ENCODE results near the gene CTDSP2.
"Not testable (repeated sequence)": the region's sequence is repeated elsewhere in the genome, so short reads cannot be mapped to it uniquely, and the experiment has no call there.

The CTDSP2 gene

DNA sequence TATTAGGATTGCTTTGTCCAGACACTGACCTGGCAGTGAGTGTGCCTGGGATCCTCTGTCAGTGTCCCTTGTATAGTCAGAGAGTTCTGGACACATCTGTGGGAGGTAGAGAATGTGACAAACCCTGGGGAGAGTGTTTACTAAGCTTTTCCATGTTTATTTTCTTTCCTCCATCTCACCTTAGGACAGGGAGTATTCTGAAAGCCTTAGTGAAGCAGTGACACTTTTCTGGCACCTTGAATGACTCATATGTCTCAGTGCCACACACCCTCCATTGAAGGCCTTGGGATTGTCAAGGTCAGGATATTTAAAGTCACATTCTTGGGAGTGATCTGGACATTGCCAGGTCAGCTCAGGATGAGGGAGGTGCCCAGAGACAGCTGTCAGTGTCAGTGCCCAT is 34.9 kb upstream of the CTDSP2 start:
- DNase-seq (ENCODE audit: low spot score), result no peak

DNA sequence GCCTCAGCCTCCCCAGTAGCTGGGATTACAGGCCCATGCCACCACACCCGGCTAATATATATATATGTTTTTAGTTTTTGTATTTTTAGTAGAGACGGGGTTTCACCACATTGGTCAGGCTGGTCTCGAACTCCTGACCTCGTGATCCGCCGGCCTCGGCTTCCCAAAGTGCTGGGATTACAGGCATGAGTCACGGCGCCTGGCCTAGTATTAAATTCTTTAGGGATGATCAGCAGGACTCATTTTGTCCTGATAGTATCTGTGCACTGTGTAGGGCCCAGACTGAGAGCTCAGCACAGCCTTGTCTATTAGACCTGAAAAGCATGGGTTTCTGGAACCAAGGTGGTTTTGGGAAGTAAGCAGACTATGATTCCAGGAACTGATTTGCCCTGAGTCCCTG is 34.5 kb upstream of the CTDSP2 start:
- not testable (repeated sequence) for DNase-seq (ENCODE audit: low spot score)

GRCh38 chr12:57877876-57878275 is 31.3 kb upstream of the CTDSP2 start:
- DNase-seq (ENCODE audit: low spot score), result no peak

DNA sequence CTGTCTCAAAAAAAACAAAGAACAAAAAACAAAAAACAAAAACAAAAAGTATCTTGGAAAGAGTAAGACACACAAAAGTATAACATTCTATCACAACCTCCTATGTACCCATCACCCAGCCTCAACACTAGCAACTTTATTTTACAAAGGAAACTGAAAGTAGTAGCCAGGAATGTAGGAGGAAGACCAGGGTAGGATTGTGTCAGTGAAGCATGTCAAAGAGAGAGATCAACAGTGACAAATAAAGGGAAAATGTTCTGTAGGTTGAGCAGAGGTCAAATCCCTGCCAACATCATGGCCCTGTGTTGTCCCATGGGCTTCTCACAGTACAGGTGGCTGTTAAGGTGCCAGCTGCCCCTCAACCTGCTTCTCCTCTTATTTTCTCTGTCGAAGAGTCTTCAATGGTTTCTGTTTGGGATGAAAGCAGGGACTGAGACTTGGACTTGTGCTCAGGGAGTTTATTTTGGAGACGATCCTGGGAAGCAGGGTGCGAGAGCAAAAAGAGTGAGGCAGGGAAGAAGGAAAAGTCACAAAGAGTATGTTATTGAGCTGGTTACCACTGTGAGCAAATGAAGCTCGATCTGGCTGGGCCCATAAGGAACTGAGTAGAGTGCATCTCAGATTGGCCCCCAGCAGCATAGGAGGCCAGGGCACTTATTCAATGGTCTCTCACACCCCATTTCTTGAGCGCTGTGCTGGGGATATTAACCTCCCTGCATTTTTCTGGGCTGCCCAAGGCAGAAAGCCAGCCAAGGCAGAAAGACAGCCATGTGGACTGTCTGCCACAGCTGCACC is 29.4 kb upstream of the CTDSP2 start:
- DNase-seq (ENCODE audit: low spot score), result no peak

DNA sequence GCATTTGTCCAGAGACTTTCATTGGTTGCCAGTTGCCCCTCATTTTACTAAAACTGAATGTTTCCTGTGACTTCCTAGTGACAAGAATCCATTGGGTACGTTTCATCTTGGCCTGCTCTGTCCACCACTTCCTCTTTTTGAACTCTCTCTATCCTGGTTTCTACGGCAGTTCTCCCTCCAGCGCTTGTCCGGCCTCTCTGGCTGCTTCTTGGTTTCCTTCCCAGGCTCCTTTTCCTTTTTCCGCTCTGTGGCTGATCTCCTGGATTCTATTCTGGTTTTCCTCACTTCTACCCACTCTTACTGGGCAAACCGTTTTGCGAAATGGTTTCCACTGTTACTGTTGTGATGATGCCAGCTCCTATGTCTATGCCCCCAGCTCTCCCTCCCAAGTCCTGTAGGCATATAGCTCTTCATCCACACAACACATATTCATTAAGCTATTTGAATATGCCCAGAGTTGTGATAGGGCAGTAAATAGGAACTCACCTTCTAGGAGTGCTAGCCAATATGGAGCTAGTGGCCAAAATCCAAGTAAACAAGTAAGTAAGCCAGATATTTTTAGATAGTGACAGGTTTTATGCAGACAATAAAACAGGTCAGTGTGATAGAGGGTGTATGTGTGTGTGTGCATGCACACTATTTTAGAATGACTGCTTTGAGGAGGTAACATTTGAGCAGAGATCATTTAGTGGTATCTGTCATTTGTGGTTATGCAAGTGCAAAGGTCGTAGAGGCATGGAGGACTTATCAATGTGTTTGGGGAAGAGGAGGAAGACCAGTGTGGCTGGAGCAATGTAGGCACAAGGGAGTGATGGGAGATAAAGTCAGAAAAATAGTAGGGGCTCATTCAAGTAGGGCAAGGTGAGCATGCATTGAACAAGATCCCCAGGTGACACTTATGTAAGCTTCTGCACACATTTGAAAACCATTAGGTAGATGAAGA is 27.9 kb upstream of the CTDSP2 start:
- no peak for DNase-seq (ENCODE audit: low spot score)

- no peak for DNase-seq (ENCODE audit: low spot score)
Observed at GRCh38 chr12:57872362-57872761, 25.8 kb upstream of the CTDSP2 start.

GRCh38 chr12:57869927-57870318 is 23.4 kb upstream of the CTDSP2 start:
- no peak for DNase-seq (ENCODE audit: low spot score)

- no peak for DNase-seq (ENCODE audit: low spot score)
Observed at GRCh38 chr12:57869298-57869926, 22.9 kb upstream of the CTDSP2 start.

DNA sequence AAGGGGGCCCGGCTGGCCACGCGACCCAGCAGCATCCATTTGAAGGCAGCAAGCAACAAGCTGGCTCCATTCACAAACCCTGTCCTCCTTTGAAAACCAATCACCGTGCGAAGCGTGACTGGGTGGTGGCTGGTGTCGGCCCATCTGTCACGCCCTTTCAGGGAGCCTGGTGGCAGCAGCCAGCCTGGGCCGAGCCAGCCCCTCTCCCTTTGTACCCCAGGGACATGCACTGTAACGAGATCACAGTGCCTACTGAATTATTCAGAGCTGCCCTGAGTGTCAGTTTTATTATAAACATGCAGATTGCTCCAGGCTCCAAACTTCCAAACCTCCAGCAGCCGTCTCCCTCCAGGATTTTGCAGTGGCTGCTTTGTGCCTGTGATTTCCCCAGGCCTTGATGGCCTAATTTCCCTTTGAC is 22.3 kb upstream of the CTDSP2 start:
- no peak for DNase-seq (ENCODE audit: low spot score)

DNA sequence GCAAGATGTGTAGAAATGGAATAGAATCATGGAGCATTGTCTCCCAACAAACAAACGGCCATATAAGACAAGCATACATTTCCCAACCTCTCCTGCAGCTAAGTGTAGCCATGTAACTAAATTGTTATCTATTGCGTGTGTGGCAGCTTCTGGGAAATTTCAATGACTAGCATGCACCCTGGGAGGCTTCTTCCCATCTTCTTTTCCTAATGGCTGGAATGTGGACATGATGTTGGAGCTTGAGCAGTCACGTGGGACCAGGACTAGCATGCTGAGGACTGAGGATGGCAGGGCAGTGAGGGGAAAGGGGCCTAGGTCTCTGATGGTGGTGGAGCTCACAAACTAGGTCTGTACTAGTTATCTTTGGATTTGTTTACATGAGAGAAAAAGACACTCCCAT is 21.7 kb upstream of the CTDSP2 start:
- DNase-seq (ENCODE audit: low spot score), result no peak

DNA sequence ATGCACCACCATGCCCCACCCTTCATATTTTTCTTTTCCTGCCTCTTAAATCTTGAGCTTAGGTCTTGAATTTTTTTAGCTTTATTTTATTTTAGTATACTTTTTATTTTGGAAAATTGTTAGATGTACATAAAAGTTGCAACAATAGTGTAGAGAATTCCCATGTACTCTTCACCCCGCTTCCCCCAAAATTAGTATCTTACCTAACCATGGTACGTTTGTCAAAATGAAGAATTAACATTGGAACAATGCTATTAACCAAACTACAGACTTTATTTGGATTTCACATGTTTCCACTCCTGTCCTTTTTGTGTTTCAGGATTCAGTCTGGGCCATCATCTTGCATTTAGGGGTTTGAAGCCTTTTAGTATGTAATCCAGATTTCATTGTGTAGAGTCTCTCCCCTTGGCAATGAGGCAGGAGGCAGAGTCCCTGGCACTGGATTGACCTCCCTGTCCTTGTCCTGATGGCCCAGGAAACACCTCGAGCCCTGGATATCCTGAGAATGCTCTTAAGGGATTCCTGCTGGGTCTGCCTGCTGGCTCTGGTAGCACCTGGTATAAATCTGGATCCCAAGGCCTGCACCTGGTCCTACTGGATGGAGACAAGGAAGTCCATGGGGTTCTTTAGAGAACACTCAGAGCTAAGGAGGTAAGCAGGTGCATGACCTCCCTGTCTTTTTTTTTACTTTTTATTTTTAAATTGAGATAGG is 19.9 kb upstream of the CTDSP2 start:
- DNase-seq (ENCODE audit: low spot score), result no peak

GRCh38 chr12:57865084-57865751 is 18.7 kb upstream of the CTDSP2 start:
- peak; percentile 69 for DNase-seq (ENCODE audit: low spot score)

GRCh38 chr12:57864442-57865083 is 18.0 kb upstream of the CTDSP2 start:
- DNase-seq (ENCODE audit: low spot score), result peak; percentile 10

- no peak for DNase-seq (ENCODE audit: low spot score)
Observed at GRCh38 chr12:57863676-57864075, 17.1 kb upstream of the CTDSP2 start.

GRCh38 chr12:57861967-57862366 is 15.4 kb upstream of the CTDSP2 start:
- DNase-seq (ENCODE audit: low spot score), result no peak

DNA sequence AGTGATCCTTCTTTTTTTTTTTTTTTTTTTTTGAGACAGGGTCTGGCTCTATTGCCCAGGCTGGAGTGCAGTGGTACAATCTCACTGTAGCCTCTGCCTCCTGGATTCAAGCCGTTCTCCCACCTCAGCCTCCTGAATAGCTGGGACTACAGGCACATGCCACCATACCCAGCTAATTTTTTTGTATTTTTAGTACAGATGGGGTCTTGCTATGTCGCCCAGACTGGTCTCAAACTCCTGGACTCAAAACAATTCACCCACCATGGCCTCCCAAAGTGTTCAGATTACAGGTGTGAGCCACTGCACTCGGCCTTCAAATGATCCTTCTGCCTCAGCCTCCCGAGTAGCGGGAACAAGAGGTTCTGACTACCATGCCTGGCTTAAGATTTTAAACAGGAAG is 14.4 kb upstream of the CTDSP2 start:
- DNase-seq (ENCODE audit: low spot score), result not testable (repeated sequence)

- no peak for DNase-seq (ENCODE audit: low spot score)
Observed at GRCh38 chr12:57859121-57859520, 12.6 kb upstream of the CTDSP2 start.

DNA sequence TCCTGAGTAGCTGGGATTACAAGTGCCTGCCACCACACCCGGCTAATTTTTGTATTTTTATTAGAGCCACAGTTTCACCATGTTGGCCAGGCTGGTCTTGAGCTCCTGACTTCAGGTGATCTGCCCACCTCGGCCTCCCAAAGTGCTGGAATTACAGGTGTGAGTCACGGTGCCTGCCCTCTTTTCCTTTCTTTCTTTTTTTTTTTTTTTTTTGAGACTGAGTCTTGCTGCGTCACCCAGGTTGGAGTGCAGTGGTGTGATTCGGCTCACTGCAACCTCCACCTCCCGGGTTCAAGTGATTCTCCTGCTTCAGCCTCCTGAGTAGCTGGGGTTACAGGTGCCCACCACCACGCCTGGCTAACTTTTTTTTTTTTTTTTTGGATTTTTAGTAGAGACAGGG is 11.6 kb upstream of the CTDSP2 start:
- DNase-seq (ENCODE audit: low spot score), result not testable (repeated sequence)

GRCh38 chr12:57854965-57855364 is 8.4 kb upstream of the CTDSP2 start:
- no peak for DNase-seq (ENCODE audit: low spot score)

- no peak for DNase-seq (ENCODE audit: low spot score)
Observed at GRCh38 chr12:57853864-57854556, 7.5 kb upstream of the CTDSP2 start.
